Right kidney (tissue), 1 donor: Measurements from ENCODE around the gene NOS1AP.
A peak's percentile ranks its signal among the peaks of the same experiment; 100 is the strongest.

Experiments used
- DNase-seq: peaks from one replicate; pipeline ENCODE4 v3.0.0-alpha.2; 2016

NOS1AP gene

GRCh38 chr1:162138599-162139181, 69.2 kb downstream of the NOS1AP start:
- no peak for DNase-seq

- no peak for DNase-seq
Measured at GRCh38 chr1:162139211-162139610, 69.7 kb downstream of the NOS1AP start.

GRCh38 chr1:162141281-162142054, 72.0 kb downstream of the NOS1AP start:
- no peak for DNase-seq

GRCh38 chr1:162142968-162143367, 73.5 kb downstream of the NOS1AP start:
- no peak for DNase-seq

- no peak for DNase-seq
Measured at GRCh38 chr1:162144268-162144667, 74.8 kb downstream of the NOS1AP start.

- no peak for DNase-seq
Measured at GRCh38 chr1:162144853-162145252, 75.4 kb downstream of the NOS1AP start.

- DNase-seq: peak; percentile 56
Measured at GRCh38 chr1:162145280-162145965, 75.9 kb downstream of the NOS1AP start.

GRCh38 chr1:162145966-162146696, 76.6 kb downstream of the NOS1AP start:
- DNase-seq: no peak

GRCh38 chr1:162147760-162148159, 78.3 kb downstream of the NOS1AP start:
- no peak for DNase-seq

- no peak for DNase-seq
Measured at GRCh38 chr1:162150112-162150511, 80.6 kb downstream of the NOS1AP start.

- DNase-seq: no peak
Measured at GRCh38 chr1:162151900-162152829, 82.7 kb downstream of the NOS1AP start.

- no peak for DNase-seq
Measured at GRCh38 chr1:162153374-162153773, 83.9 kb downstream of the NOS1AP start.

- DNase-seq: no peak
Measured at GRCh38 chr1:162157469-162157868, 88.0 kb downstream of the NOS1AP start.

GRCh38 chr1:162158624-162159271, 89.3 kb downstream of the NOS1AP start:
- DNase-seq: no peak

GRCh38 chr1:162159515-162159914, 90.0 kb downstream of the NOS1AP start:
- no peak for DNase-seq

- no peak for DNase-seq
Measured at GRCh38 chr1:162161916-162162550, 92.5 kb downstream of the NOS1AP start.

GRCh38 chr1:162165528-162165927, 96.0 kb downstream of the NOS1AP start:
- no peak for DNase-seq

- no peak for DNase-seq
Measured at GRCh38 chr1:162166917-162167615, 97.6 kb downstream of the NOS1AP start.

GRCh38 chr1:162168261-162168660, 98.8 kb downstream of the NOS1AP start:
- DNase-seq: no peak
